ENCODE measurements around the gene CDH26. TPM values are rescaled to one million over a fixed set of nuclear protein-coding genes. Genes with fewer than 3 reads are reported as not detected.
"Not testable (repeated sequence)": the region's sequence is repeated elsewhere in the genome, so short reads cannot be mapped to it uniquely, and the experiment has no call there.

CDH26 gene
- total RNA-seq, 2 donors from 2014 or later: 0.52 to 2.1 TPM

GRCh38 chr20:60035486-60035885 lies 77.3 kb downstream of the CDH26 start:
- intact Hi-C loops (cut with DNase I): no loop called here
- no peak for DNase-seq (ENCODE audit: low spot score)

DNA sequence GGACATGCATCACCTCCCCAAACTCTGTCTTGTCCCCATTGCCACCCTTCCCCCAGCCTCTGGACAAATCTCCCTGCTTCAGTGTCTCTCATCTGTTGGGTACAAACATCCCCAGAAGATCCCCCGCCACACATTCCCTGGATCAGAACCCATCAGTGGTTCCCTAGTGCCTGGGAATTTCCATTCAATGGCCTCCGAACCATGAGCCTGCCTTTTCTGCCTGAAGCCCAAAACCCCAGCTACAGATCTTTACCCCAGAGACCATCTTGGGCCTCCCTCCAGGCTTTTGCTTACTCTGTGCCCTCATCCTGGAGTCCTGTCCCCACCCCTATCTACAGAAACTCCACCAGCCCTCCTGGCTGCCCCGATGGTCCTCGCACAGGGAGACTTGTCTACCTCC lies 78.1 kb downstream of the CDH26 start:
- DNase-seq (ENCODE audit: low spot score): no peak
- intact Hi-C loops (cut with DNase I): no loop called here

DNA sequence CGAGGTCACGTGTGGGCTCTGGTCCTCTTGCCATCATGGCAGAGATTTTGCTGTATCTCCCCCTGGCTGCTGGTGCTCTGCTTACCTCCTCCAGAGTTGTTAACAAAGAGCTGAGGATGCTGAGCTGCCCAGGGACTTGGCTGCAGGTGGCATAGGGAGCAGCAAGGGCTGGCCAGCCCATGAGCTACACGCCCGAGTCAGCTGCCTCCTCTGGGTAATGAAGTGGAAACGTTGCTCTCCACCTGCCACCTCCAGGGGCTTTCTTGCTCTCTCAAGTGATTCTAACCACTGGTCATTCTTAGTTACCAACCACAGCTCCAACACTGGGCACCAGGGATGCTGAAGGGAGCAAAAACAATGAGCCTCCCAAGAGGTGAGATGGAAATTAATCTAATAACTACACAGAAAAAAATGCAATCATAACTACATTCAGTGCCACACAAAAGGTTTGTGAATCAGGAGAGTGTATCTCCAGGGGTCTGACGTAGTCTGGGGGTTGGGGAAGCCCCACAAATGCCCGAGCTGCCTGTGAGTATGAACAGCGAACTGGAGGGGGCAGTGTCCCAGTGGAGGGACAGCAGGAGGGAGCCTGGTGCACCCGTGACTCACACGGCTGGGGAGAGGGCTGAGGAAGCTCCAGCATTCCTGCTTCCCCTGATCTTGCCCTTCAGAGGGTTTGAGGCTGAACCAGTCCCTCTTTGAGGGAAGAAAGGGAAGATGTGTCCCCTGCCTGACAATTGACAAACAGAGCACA lies 78.7 kb downstream of the CDH26 start:
- intact Hi-C loops (cut with DNase I): no loop called here
- no peak for DNase-seq (ENCODE audit: low spot score)

DNA sequence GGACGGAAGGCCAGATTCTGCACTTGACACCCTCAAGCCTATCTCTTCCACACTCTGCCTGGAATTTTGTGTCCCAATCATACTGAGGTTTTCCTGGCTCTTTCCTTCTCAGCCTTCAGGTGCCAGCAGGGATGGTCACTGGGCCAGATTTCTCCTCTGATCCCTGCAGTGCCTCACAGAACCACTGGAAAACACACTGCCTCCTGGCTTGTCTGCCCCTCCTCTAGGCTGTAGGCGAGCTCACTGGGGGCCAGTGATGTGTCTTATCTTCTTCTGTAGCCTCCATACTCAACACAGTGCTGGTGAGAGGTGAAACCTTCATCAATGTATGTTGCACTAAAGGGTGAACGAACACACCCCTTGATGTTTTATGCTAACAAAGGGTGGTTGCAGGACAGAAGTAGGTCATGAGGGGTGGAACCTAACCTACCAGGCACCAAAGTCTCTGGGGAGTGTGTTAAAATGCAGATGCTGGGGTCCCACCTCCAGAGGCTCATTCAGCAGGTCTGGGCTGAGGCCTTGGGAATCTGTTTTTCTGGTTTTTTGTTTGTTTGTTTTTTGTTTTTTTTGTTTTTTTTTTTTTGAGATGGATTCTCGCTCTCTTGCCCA lies 80.3 kb downstream of the CDH26 start:
- no peak for DNase-seq (ENCODE audit: low spot score)
- intact Hi-C loops (cut with DNase I): no loop called here

DNA sequence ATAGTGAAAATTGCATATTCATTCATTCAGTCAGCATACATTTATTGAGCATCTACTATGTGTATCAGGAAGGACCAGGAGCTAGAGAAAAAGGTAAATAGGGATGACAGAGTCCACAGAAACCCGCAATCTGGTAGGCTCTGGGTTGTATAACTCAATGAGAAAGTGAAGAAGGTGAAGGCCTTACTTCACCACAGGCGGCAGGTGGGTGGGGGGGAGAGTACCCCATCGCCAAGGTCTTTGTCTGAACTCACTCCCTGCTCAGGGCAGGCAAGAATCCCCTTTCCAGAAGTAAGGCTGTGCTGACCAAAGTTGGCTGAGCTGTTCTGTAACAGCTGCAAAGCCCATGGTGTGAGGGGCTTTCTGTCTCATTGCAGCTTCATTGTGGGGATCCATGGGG lies 81.3 kb downstream of the CDH26 start:
- no peak for DNase-seq (ENCODE audit: low spot score)
- intact Hi-C loops (cut with DNase I): no loop called here

- intact Hi-C loops (cut with DNase I): no loop called here
- DNase-seq (ENCODE audit: low spot score): no peak
Observed at GRCh38 chr20:60040471-60041162, 82.4 kb downstream of the CDH26 start.

GRCh38 chr20:60041436-60042165 lies 83.4 kb downstream of the CDH26 start:
- intact Hi-C loops (cut with DNase I); DNase-seq (ENCODE audit: low spot score): not testable (repeated sequence)

GRCh38 chr20:60043435-60043834 lies 85.2 kb downstream of the CDH26 start:
- no peak for DNase-seq (ENCODE audit: low spot score)
- intact Hi-C loops (cut with DNase I): no loop called here

- intact Hi-C loops (cut with DNase I): no loop called here
Observed at GRCh38 chr20:60046011-60046413, 87.8 kb downstream of the CDH26 start.

GRCh38 chr20:60046436-60046835 lies 88.2 kb downstream of the CDH26 start:
- DNase-seq (ENCODE audit: low spot score): no peak
- intact Hi-C loops (cut with DNase I): no loop called here

More at GRCh38 chr20:60046011-60046413, 87.8 kb downstream of the CDH26 start:
- DNase-seq (ENCODE audit: low spot score): no peak

DNA sequence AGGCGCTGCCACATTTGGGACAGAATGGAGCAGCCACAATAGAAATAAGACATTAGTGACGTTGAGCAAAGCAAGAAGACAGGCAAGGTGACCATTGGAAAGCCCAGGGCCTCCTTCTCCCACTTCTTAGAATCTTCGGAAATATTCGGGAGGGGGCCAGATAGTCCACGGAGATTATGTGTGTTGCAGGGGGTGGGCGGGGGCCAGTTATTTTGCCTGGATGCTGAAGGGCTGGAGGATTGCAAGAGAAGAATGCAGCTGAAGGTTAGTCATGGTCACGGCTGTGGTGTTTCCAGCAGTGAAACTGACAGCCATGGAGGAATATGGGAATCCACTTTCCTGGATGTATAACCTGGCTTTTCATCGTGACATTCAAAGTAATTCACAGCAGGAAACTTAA lies 88.6 kb downstream of the CDH26 start:
- intact Hi-C loops (cut with DNase I): no loop called here

GRCh38 chr20:60048634-60049521 lies 90.7 kb downstream of the CDH26 start:
- DNase-seq (ENCODE audit: low spot score): no peak
- intact Hi-C loops (cut with DNase I): no loop called here

More for the DNA sequence above, 88.6 kb downstream of the CDH26 start:
- no peak for DNase-seq (ENCODE audit: low spot score)

- intact Hi-C loops (cut with DNase I): no loop called here
- DNase-seq (ENCODE audit: low spot score): no peak
Observed at GRCh38 chr20:60049601-60050000, 91.4 kb downstream of the CDH26 start.

DNA sequence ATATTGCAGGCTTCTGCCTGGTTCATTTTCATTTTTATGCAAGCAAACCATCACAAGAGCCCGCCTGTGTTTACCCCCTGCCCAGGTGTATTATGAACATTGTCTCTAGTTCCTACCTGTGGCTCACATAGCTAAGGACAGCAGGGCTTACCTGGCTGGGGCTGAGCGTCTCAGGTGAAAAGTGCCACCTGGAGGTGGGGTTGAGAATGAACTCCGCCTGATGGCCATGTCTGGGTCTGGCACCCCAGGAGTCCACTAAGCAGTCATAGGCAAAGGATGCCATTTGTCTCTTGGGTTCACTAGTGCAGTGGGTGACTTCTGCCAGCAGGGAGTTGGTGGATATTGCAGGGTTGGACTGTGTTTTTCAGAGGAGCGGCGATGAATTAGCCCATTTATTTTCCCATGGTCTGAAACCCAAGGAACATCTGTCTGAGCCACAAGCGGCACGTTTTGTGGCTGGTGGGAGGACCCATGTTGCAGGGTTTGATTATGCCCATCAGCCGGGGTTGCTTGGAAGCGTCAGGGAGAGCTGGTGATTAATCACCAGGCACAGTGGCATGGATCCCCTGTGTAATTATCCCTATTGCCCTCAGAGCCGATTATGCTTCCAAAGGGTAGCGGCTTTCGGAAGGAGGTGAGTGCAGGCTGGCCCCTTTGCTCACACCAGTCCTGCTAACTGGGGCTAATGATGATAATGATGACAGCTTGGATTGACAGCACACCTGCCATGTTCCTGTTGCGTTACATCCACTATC lies 92.1 kb downstream of the CDH26 start:
- intact Hi-C loops (cut with DNase I): no loop called here
- no peak for DNase-seq (ENCODE audit: low spot score)

DNA sequence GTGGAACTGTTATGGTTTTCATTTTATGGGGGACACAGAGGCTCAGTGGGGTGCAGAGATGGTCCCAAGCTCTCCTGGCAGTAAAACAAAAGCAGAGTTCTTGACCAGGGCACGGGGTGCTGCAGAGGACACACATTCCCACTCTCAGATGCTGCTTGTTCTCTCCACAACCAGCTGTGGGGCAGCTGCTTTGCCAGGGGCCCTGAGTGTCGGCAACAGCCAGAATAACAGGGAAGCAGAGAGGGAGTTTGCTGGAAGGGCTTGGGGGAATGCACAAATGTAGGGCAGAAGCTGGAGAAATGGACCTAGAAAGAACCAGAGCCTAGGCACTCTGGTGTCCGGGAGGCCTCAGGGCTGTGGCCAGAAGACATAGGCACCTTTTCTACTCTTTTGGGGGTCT lies 93.7 kb downstream of the CDH26 start:
- intact Hi-C loops (cut with DNase I): no loop called here
- DNase-seq (ENCODE audit: low spot score): no peak

DNA sequence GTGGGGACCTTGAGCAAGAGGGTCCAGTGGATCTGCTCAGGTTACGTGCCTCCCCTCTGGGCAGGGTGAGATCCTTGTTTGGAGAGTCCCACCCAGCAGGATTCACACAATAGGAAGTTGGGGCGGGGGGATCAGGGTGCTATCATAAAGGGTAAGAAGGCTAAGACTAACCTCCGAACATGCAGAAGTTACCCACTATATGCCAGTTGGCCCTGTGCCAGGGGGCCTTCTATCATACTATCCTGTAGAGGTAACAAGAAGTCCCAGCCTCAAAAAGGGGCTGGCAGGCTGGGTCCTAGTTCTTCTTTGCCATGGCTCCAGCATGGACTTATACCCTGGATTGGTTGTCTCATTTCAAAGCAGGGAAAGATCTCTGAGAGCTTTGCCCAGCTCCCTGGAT lies 94.1 kb downstream of the CDH26 start:
- DNase-seq (ENCODE audit: low spot score): no peak
- intact Hi-C loops (cut with DNase I): no loop called here

DNA sequence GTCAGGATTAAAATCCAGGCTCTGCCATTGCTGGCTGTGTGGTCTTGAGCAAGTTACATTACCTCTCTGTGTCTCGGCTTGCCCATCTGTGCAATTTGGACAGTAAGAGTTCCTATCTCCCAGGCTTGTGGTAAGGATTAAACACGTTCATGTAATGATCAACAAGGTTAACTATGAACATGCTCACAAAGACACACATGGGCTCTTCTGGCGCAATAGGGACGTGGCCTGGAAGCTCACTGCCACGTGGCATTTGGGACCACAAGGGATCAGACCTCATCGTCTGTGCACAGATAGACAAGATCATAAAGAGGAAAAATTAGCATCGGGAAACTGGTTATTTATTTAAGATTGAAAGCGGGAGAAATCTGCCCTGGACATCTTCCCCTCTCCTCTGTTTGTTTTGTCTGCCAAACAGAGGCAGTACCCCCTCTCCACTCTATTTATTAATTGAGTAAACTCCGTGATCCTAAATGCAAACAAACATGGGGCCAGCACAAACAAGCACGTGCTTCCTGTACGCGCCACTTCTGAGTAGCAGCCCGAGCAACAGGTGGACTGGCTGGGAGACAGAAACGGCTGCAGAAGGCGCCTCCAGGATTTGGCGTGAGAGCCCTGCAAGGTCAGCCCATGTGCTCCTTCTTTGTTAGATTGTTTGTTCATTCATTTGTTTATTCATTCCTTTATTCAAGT lies 95.0 kb downstream of the CDH26 start:
- intact Hi-C loops (cut with DNase I): no loop called here
- DNase-seq (ENCODE audit: low spot score): no peak

DNA sequence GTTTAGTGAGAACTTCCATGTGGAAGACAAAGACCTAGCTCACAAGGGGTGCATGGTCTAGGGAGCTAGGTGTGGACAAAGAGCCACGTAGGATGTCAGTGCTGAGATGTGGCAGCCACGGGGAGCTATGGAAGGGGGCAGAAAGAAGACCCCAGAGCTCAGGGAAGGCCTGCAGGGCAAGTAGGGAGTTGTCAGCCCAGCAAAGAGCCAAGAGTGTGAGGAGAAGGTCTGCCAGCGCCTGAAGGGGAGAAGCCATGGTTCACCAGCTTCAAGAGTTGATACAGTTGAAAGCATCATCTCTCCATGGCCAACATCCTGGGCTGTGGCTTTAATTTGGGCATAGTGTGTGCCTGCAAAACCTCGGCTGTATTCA lies 95.6 kb downstream of the CDH26 start:
- intact Hi-C loops (cut with DNase I): no loop called here
- DNase-seq (ENCODE audit: low spot score): no peak
